SH-SY5Y (cell line): ENCODE measurements around the gene IL4R.

Source experiments
- GATA2 ChIP-seq: IDR thresholded peaks from 2 replicates; pipeline ENCODE4 v1.6.1; 2011; ENCODE audit warnings: mild to moderate bottlenecking, low read depth, low read length
- GATA3 ChIP-seq: IDR thresholded peaks from 2 replicates; pipeline ENCODE4 v1.6.1; 2011; ENCODE audit warnings: low read depth, mild to moderate bottlenecking, low read length, moderate library complexity

GRCh38 chr16:27313422-27314160, at the start of gene IL4R:
- TF ChIP-seq GATA3 (no peak), GATA2 (no peak)
